ENCODE data around the gene NCBP1. TPM values are rescaled to one million over a fixed set of nuclear protein-coding genes. Genes with fewer than 3 reads are reported as not detected.

Gene NCBP1
- total RNA-seq, 2 donors from 2014 or later, result 29.4 to 63.5 TPM

GRCh38 chr9:97633859-97634490 is 354 bp downstream of the NCBP1 start:
- DNase-seq (ENCODE audit: low spot score) (no peak), ATAC-seq (no peak)
- Mint-ChIP-seq H3K9me3 (no peaks in the 10 kb centered on the region), H3K27ac (peak overlapping the region; percentile 96 to 97), H3K27me3 (no peaks in the 10 kb centered on the region), H3K36me3 (no peaks in the 10 kb centered on the region), H3K4me1 (ENCODE audit: low read depth in 2 of 2) (peaks cover 49 to 64% of the 10 kb centered on the region in 2 donors), H3K4me3 (peak overlapping the region; percentile 95)

GRCh38 chr9:97635026-97635425 is 1.4 kb downstream of the NCBP1 start:
- no peaks in the 10 kb centered on the region for H3K9me3 Mint-ChIP-seq
- H3K36me3 Mint-ChIP-seq, result no peaks in the 10 kb centered on the region
- peaks cover 48 to 63% of the 10 kb centered on the region in 2 donors for H3K4me1 Mint-ChIP-seq (ENCODE audit: low read depth in 2 of 2)
- DNase-seq (ENCODE audit: low spot score) (no peak), ATAC-seq (no peak)
- H3K27me3 Mint-ChIP-seq, result no peaks in the 10 kb centered on the region
- H3K27ac Mint-ChIP-seq, result peak overlapping the region; percentile 96 to 97
- peak overlapping the region; percentile 95 for H3K4me3 Mint-ChIP-seq

GRCh38 chr9:97636903-97637302 is 3.3 kb downstream of the NCBP1 start:
- no peaks in the 10 kb centered on the region for H3K9me3 Mint-ChIP-seq
- H3K4me1 Mint-ChIP-seq (ENCODE audit: low read depth in 2 of 2), result peaks cover 42 to 57% of the 10 kb centered on the region in 2 donors
- no peak overlapping the region for H3K27ac Mint-ChIP-seq
- H3K4me3 Mint-ChIP-seq, result peak overlapping the region; percentile 46
- H3K36me3 Mint-ChIP-seq, result no peaks in the 10 kb centered on the region
- ATAC-seq (no peak), DNase-seq (ENCODE audit: low spot score) (no peak)
- no peaks in the 10 kb centered on the region for H3K27me3 Mint-ChIP-seq

- DNase-seq (ENCODE audit: low spot score) (no peak), ATAC-seq (no peak)
- no peak overlapping the region for H3K27ac Mint-ChIP-seq
- no peaks in the 10 kb centered on the region for H3K9me3 Mint-ChIP-seq
- peak overlapping the region; percentile 3 for H3K4me3 Mint-ChIP-seq
- H3K4me1 Mint-ChIP-seq (ENCODE audit: low read depth in 2 of 2), result peaks cover 38 to 53% of the 10 kb centered on the region in 2 donors
- no peaks in the 10 kb centered on the region for H3K27me3 Mint-ChIP-seq
- H3K36me3 Mint-ChIP-seq, result peaks cover 5% of the 10 kb centered on the region
Observed at GRCh38 chr9:97638666-97639065, 5.0 kb downstream of the NCBP1 start.

GRCh38 chr9:97640325-97640724 is 6.7 kb downstream of the NCBP1 start:
- ATAC-seq (no peak), DNase-seq (ENCODE audit: low spot score) (no peak)
- Mint-ChIP-seq H3K27me3 (no peaks in the 10 kb centered on the region), H3K27ac (no peak overlapping the region), H3K4me1 (ENCODE audit: low read depth in 2 of 2) (peaks cover 30 to 39% of the 10 kb centered on the region in 2 donors), H3K36me3 (peaks cover 12% of the 10 kb centered on the region), H3K4me3 (no peak overlapping the region), H3K9me3 (no peaks in the 10 kb centered on the region)

GRCh38 chr9:97645720-97646119 is 12.1 kb downstream of the NCBP1 start:
- DNase-seq (ENCODE audit: low spot score), result no peak
- ATAC-seq, result no peak
- peaks cover 21% of the 10 kb centered on the region for H3K36me3 Mint-ChIP-seq
- H3K27ac Mint-ChIP-seq, result no peak overlapping the region
- H3K27me3 Mint-ChIP-seq, result no peaks in the 10 kb centered on the region
- H3K9me3 Mint-ChIP-seq, result no peaks in the 10 kb centered on the region
- no peak overlapping the region for H3K4me3 Mint-ChIP-seq
- H3K4me1 Mint-ChIP-seq (ENCODE audit: low read depth in 2 of 2), result peaks cover under 1 to 4% of the 10 kb centered on the region in 2 donors

GRCh38 chr9:97647996-97648395 is 14.4 kb downstream of the NCBP1 start:
- Mint-ChIP-seq H3K9me3 (no peaks in the 10 kb centered on the region), H3K4me3 (no peak overlapping the region), H3K27ac (no peak overlapping the region), H3K27me3 (no peaks in the 10 kb centered on the region), H3K36me3 (peaks cover 27% of the 10 kb centered on the region), H3K4me1 (ENCODE audit: low read depth in 2 of 2) (peaks cover 0 to 7% of the 10 kb centered on the region in 2 donors)
- DNase-seq (ENCODE audit: low spot score), result no peak
- ATAC-seq, result no peak

- Mint-ChIP-seq H3K9me3 (no peaks in the 10 kb centered on the region), H3K4me3 (no peak overlapping the region), H3K27me3 (no peaks in the 10 kb centered on the region), H3K36me3 (peaks cover 22% of the 10 kb centered on the region), H3K4me1 (ENCODE audit: low read depth in 2 of 2) (peaks cover 0 to 3% of the 10 kb centered on the region in 2 donors), H3K27ac (peak overlapping the region; percentile 27 to 41)
- no peak for DNase-seq (ENCODE audit: low spot score)
- peak in 1 of 2 donors; percentile 20 for ATAC-seq
Observed at GRCh38 chr9:97651646-97652045, 18.0 kb downstream of the NCBP1 start.

GRCh38 chr9:97658707-97659106 is 25.1 kb downstream of the NCBP1 start:
- Mint-ChIP-seq H3K9me3 (no peaks in the 10 kb centered on the region), H3K4me3 (no peak overlapping the region), H3K27ac (no peak overlapping the region), H3K36me3 (peaks cover 33% of the 10 kb centered on the region), H3K27me3 (no peaks in the 10 kb centered on the region), H3K4me1 (ENCODE audit: low read depth in 2 of 2) (no peaks in the 10 kb centered on the region)
- ATAC-seq (no peak), DNase-seq (ENCODE audit: low spot score) (no peak)

GRCh38 chr9:97659771-97660170 is 26.1 kb downstream of the NCBP1 start:
- Mint-ChIP-seq H3K36me3 (peaks cover 40% of the 10 kb centered on the region), H3K27ac (peak overlapping the region in 1 of 2 donors; percentile 55), H3K9me3 (no peaks in the 10 kb centered on the region), H3K4me3 (no peak overlapping the region), H3K4me1 (ENCODE audit: low read depth in 2 of 2) (peaks cover 0 to 6% of the 10 kb centered on the region in 2 donors), H3K27me3 (no peaks in the 10 kb centered on the region)
- no peak for DNase-seq (ENCODE audit: low spot score)
- no peak for ATAC-seq

GRCh38 chr9:97660340-97660739 is 26.7 kb downstream of the NCBP1 start:
- H3K4me3 Mint-ChIP-seq, result no peak overlapping the region
- no peak for DNase-seq (ENCODE audit: low spot score)
- no peaks in the 10 kb centered on the region for H3K27me3 Mint-ChIP-seq
- no peak for ATAC-seq
- no peaks in the 10 kb centered on the region for H3K9me3 Mint-ChIP-seq
- peaks cover 0 to 6% of the 10 kb centered on the region in 2 donors for H3K4me1 Mint-ChIP-seq (ENCODE audit: low read depth in 2 of 2)
- peaks cover 40% of the 10 kb centered on the region for H3K36me3 Mint-ChIP-seq
- H3K27ac Mint-ChIP-seq, result peak overlapping the region in 1 of 2 donors; percentile 70

- no peak overlapping the region for H3K4me3 Mint-ChIP-seq
- H3K27me3 Mint-ChIP-seq, result no peaks in the 10 kb centered on the region
- peaks cover 40% of the 10 kb centered on the region for H3K36me3 Mint-ChIP-seq
- ATAC-seq, result no peak
- H3K27ac Mint-ChIP-seq, result peak overlapping the region; percentile 17 to 70
- peaks cover 2 to 6% of the 10 kb centered on the region in 2 donors for H3K4me1 Mint-ChIP-seq (ENCODE audit: low read depth in 2 of 2)
- no peak for DNase-seq (ENCODE audit: low spot score)
- H3K9me3 Mint-ChIP-seq, result no peaks in the 10 kb centered on the region
Observed at GRCh38 chr9:97660847-97661246, 27.2 kb downstream of the NCBP1 start.

GRCh38 chr9:97665742-97666141 is 32.1 kb downstream of the NCBP1 start:
- H3K27ac Mint-ChIP-seq, result peak overlapping the region in 1 of 2 donors; percentile 86
- H3K36me3 Mint-ChIP-seq, result peaks cover 38% of the 10 kb centered on the region
- no peaks in the 10 kb centered on the region for H3K9me3 Mint-ChIP-seq
- no peak for DNase-seq (ENCODE audit: low spot score)
- peaks cover 12 to 15% of the 10 kb centered on the region in 2 donors for H3K4me1 Mint-ChIP-seq (ENCODE audit: low read depth in 2 of 2)
- H3K27me3 Mint-ChIP-seq, result no peaks in the 10 kb centered on the region
- no peak for ATAC-seq
- H3K4me3 Mint-ChIP-seq, result no peak overlapping the region

GRCh38 chr9:97666907-97667686 is 33.5 kb downstream of the NCBP1 start:
- H3K4me1 Mint-ChIP-seq (ENCODE audit: low read depth in 2 of 2), result peaks cover 12 to 15% of the 10 kb centered on the region in 2 donors
- ATAC-seq (peak in 1 of 2 donors; percentile 17), DNase-seq (ENCODE audit: low spot score) (no peak)
- peaks cover 45% of the 10 kb centered on the region for H3K36me3 Mint-ChIP-seq
- H3K27ac Mint-ChIP-seq, result peak overlapping the region; percentile 63 to 86
- no peak overlapping the region for H3K4me3 Mint-ChIP-seq
- H3K9me3 Mint-ChIP-seq, result no peaks in the 10 kb centered on the region
- no peaks in the 10 kb centered on the region for H3K27me3 Mint-ChIP-seq
